Liver (tissue), 9 donors: ENCODE data around the gene NT5DC1. TPM values are rescaled to one million over a fixed set of nuclear protein-coding genes. Genes with fewer than 3 reads are reported as not detected.

Experiments
- DNase-seq: peaks from one replicate; pipeline ENCODE4 v3.0.0-alpha.2; 2017; ENCODE audit warnings: low spot score
- H3K27ac ChIP-seq, 2 donors: one replicate each; pipeline ENCODE4 v1.7.0; 2013; ENCODE audit warnings: inconsistent platforms in 2 of 2, low read length in 2 of 2, control low read depth in 1 of 2, low read depth in 1 of 2, mild to moderate bottlenecking in 1 of 2
- H3K27me3 ChIP-seq, 4 donors: one replicate each; pipeline versions ENCODE4 v1.6.1 to v1.7.0; 2013; ENCODE audit warnings: low read length in 3 of 4, inconsistent platforms in 1 of 4, mild to moderate bottlenecking in 1 of 4, moderate library complexity in 1 of 4; ENCODE audit not compliant: control insufficient read depth in 4 of 4, insufficient read depth in 4 of 4
- H3K36me3 ChIP-seq, 4 donors: one replicate each; pipeline versions ENCODE4 v1.6.1 to v1.7.0; 2013; ENCODE audit warnings: low read length in 3 of 4, mild to moderate bottlenecking in 3 of 4, low read depth in 1 of 4, moderate library complexity in 1 of 4; ENCODE audit not compliant: control insufficient read depth in 4 of 4, insufficient read depth in 3 of 4
- H3K4me1 ChIP-seq, 4 donors: one replicate each; pipeline versions ENCODE4 v1.6.1 to v1.7.0; 2013; ENCODE audit warnings: low read length in 3 of 4, mild to moderate bottlenecking in 3 of 4, moderate library complexity in 1 of 4; ENCODE audit not compliant: control insufficient read depth in 4 of 4, insufficient read depth in 4 of 4
- H3K4me3 ChIP-seq, 3 donors: one replicate each; pipeline versions ENCODE4 v1.6.1 to v1.7.0; 2013; ENCODE audit warnings: low read length in 3 of 3, control low read depth in 1 of 3, low read depth in 1 of 3, mild to moderate bottlenecking in 1 of 3
- H3K9ac ChIP-seq, 2 donors: one replicate each; pipeline ENCODE4 v1.7.0; 2013; ENCODE audit warnings: low read length in 2 of 2, mild to moderate bottlenecking in 2 of 2, moderate library complexity in 2 of 2, control low read depth in 1 of 2, low read depth in 1 of 2
- H3K9me3 ChIP-seq, 4 donors: one replicate each; pipeline versions ENCODE4 v1.6.1 to v1.7.0; 2013; ENCODE audit warnings: low read length in 3 of 4; ENCODE audit not compliant: control insufficient read depth in 4 of 4
- ATF3 ChIP-seq: IDR thresholded peaks from 2 replicates; pipeline ENCODE4 v1.6.1; 2016; ENCODE audit warnings: antibody characterized with exemption
- CTCF ChIP-seq: fragments of 150-350 bp; IDR thresholded peaks from 2 replicates; pipeline ENCODE4 v1.5.1; 2017; ENCODE audit warnings: improper control_type of control experiment, low read depth, low read length; ENCODE audit not compliant: missing input control
- EGR1 ChIP-seq, 2 donors: IDR thresholded peaks; 2 replicates each; pipeline ENCODE4 v1.6.1; 2016 to 2018; ENCODE audit warnings: antibody characterized with exemption in 2 of 2, low read depth in 2 of 2
- FOXA1 ChIP-seq: IDR thresholded peaks from 2 replicates; pipeline ENCODE4 v1.6.1; 2016; ENCODE audit warnings: antibody characterized with exemption
- FOXA2 ChIP-seq: IDR thresholded peaks from 2 replicates; pipeline ENCODE4 v1.6.1; 2016; ENCODE audit warnings: antibody characterized with exemption
- HNF4A ChIP-seq, 2 donors: conservative IDR thresholded peaks; 2 replicates each; pipeline ENCODE4 v1.6.1; 2016; ENCODE audit warnings: antibody characterized with exemption in 2 of 2, mild to moderate bottlenecking in 2 of 2
- HNF4G ChIP-seq: IDR thresholded peaks from 2 replicates; pipeline ENCODE4 v1.6.1; 2016; ENCODE audit warnings: antibody characterized with exemption
- NR2F2 ChIP-seq: IDR thresholded peaks from 2 replicates; pipeline ENCODE4 v1.6.1; 2016; ENCODE audit warnings: antibody characterized with exemption
- RAD21 ChIP-seq, 2 donors: IDR thresholded peaks; 2 replicates each; pipeline ENCODE4 v1.6.1; 2016; ENCODE audit warnings: antibody characterized with exemption in 2 of 2, mild to moderate bottlenecking in 2 of 2
- RXRA ChIP-seq, 2 donors: IDR thresholded peaks; 2 replicates each; pipeline ENCODE4 v1.6.1; 2017 to 2018; ENCODE audit warnings: antibody characterized with exemption in 2 of 2, mild to moderate bottlenecking in 1 of 2
- SP1 ChIP-seq: IDR thresholded peaks from 2 replicates; pipeline ENCODE4 v1.6.1; 2018; ENCODE audit warnings: antibody characterized with exemption, mild to moderate bottlenecking
- TAF1 ChIP-seq: conservative IDR thresholded peaks from 2 replicates; pipeline ENCODE4 v1.6.1; 2016; ENCODE audit warnings: antibody characterized with exemption, mild to moderate bottlenecking
- ZBTB33 ChIP-seq: IDR thresholded peaks from 2 replicates; pipeline ENCODE4 v1.6.1; 2016; ENCODE audit warnings: antibody characterized with exemption
- whole genome bisulfite sequencing: extraction: QIAGEN DNeasy Blood & Tissue Kit; methylation state at CpG from one replicate; pipeline ENCODE4 v1.1.7; 2013; 5-methylcytosine and 5-hydroxymethylcytosine counted together
- polyA plus RNA-seq, 2 donors: library from polyadenylated mRNA; stranded (reverse) in 1 of 2; unstranded in 1 of 2; fragments of 200-250 nt in 1 of 2; fragments of >200 nt in 1 of 2; fragmentation: Nextera tagmentation in 1 of 2; extraction: Ambion mirVana in 1 of 2; gene quantifications; one replicate each; pipeline versions ENCODE4 v1.2.1 to v1.2.3, GENCODE V29; 2013 to 2015
- total RNA-seq, 2 donors: library from RNA; depleted of rRNA; stranded (reverse); fragments of >200 nt; gene quantifications; one replicate each; pipeline ENCODE4 v1.2.3, GENCODE V29; 2014
- TF ChIP-seq, protein P1 (sequence below): IDR thresholded peaks from 2 replicates; pipeline ENCODE4 v1.6.1; 2016; ENCODE audit warnings: antibody characterized with exemption, mild to moderate bottlenecking
- donor health status: healthy.
- donor health status: healthy.
- donor health status: healthy.
- donor health status: healthy.
- donor health status: healthy.

The NT5DC1 gene
- total and polyA plus RNA-seq, 4 donors, result 10.4 to 31.4 (median 23.3) TPM

DNA sequence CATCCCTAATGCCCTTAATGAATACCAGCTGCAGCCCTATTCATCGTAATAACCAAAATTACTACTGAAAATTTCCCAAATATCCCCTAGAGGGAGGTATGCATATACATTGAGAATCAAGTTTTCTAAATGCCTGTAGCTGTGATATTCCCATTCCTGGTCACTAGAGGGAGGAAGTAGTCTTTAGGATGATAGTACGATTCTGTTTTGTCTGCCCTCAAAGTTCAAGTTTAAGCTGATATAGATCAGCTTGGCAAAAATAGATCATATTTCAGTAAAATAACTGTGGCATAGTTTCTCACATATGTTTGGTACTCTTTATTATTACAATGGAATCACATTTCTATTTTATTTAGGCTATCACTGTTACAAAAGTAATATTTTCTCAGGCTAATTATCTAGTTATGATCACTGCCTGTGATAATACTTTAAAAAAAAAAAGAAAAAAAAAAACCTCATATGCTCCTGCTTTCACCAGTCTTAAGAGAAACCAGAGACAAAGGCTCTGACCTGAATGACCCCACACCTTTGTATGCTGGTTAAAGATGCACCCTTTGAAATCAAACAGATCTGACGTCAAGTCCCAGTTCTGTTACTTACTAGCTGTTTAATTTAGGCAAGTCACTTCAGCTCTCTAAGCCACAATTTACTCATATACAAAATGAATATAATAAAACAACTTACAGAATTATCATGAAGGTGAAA is 168.1 kb downstream of the NT5DC1 start:
- Histone ChIP-seq H3K27me3 (no peaks in the 10 kb centered on the region), H3K9ac (no peak overlapping the region), H3K27ac (no peak overlapping the region), H3K36me3 (peaks cover 0 to 14% (median 4%) of the 10 kb centered on the region in 4 donors), H3K4me3 (no peak overlapping the region), H3K9me3 (no peaks in the 10 kb centered on the region), H3K4me1 (peaks cover 0 to 12% (median 4%) of the 10 kb centered on the region in 4 donors)
- DNase-seq, result no peak
- WGBS, result 18% methylated on average over 3 of the region's 3 CpGs
- TF ChIP-seq HNF4A (conservative IDR thresholded peaks at IDR 0.05) (peak; percentile 31 to 60), ZBTB33 (no peak), ATF3 (no peak), NR2F2 (no peak), HNF4G (no peak), FOXA1 (no peak), FOXA2 (no peak), CTCF (peak; percentile 86), RXRA (IDR thresholded peaks at IDR 0.05) (peak; percentile 20 to 50), RAD21 (IDR thresholded peaks at IDR 0.05) (peak; percentile 90 to 91)
- TF ChIP-seq, protein P1, sequence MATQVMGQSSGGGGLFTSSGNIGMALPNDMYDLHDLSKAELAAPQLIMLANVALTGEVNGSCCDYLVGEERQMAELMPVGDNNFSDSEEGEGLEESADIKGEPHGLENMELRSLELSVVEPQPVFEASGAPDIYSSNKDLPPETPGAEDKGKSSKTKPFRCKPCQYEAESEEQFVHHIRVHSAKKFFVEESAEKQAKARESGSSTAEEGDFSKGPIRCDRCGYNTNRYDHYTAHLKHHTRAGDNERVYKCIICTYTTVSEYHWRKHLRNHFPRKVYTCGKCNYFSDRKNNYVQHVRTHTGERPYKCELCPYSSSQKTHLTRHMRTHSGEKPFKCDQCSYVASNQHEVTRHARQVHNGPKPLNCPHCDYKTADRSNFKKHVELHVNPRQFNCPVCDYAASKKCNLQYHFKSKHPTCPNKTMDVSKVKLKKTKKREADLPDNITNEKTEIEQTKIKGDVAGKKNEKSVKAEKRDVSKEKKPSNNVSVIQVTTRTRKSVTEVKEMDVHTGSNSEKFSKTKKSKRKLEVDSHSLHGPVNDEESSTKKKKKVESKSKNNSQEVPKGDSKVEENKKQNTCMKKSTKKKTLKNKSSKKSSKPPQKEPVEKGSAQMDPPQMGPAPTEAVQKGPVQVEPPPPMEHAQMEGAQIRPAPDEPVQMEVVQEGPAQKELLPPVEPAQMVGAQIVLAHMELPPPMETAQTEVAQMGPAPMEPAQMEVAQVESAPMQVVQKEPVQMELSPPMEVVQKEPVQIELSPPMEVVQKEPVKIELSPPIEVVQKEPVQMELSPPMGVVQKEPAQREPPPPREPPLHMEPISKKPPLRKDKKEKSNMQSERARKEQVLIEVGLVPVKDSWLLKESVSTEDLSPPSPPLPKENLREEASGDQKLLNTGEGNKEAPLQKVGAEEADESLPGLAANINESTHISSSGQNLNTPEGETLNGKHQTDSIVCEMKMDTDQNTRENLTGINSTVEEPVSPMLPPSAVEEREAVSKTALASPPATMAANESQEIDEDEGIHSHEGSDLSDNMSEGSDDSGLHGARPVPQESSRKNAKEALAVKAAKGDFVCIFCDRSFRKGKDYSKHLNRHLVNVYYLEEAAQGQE, result no peak

DNA sequence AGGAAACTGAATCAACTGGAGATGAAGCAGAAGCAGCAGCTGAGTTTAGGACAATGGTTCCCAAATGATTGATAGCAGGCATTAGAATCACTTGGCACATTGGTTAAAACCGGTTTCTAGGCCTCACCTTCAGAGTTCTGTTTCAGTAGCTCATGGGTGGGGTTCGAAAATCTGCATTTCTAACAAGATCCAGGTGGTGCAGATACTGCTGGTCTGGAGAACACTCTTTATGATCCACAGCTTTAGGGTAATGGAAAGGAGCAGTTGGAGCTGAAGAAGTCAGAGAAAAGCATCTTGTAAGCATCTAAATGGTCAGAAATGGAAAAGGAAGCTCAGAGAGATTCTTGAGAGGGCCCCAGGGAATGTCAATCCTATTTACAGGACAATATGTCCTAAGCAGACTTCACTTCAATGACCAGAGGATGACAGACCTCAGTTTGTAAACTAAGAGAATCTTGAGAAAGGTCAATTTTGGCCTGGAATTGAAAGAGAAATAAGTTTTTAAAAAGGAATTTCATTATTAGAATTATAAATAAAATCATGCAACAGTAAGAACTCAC is 170.6 kb downstream of the NT5DC1 start:
- H3K4me1 ChIP-seq, result peaks cover 1 to 20% (median 9%) of the 10 kb centered on the region in 4 donors
- no peak overlapping the region for H3K4me3 ChIP-seq
- no peaks in the 10 kb centered on the region for H3K27me3 ChIP-seq
- WGBS, result 79% methylated on average over 2 of the region's 2 CpGs
- H3K9me3 ChIP-seq, result no peaks in the 10 kb centered on the region
- DNase-seq, result no peak
- peaks cover 0 to 14% (median 2%) of the 10 kb centered on the region in 4 donors for H3K36me3 ChIP-seq
- no peak overlapping the region for H3K27ac ChIP-seq
- H3K9ac ChIP-seq, result no peak overlapping the region
- TF ChIP-seq TAF1 (no peak), FOXA1 (no peak), EGR1 (IDR thresholded peaks at IDR 0.05; ENCODE audit: low read depth in 2 of 2) (no peak), ZBTB33 (no peak), NR2F2 (no peak), HNF4A (conservative IDR thresholded peaks at IDR 0.05) (no peak), SP1 (no peak), FOXA2 (no peak)
- TF ChIP-seq, protein P1, result no peak
